H1 (cell line): ENCODE results near the gene MRPS10. TPM values are rescaled to one million over a fixed set of nuclear protein-coding genes. Genes with fewer than 3 reads are reported as not detected.

ENCODE experiments used
- CHD1 ChIP-seq: IDR thresholded peaks from 2 replicates; pipeline ENCODE4 v1.6.1; 2012; ENCODE audit warnings: low read depth, low read length, improper control_type of control experiment
- polyA plus RNA-seq, 7 experiments: library from polyadenylated mRNA; depleted of rRNA in 3 of 7; stranded (reverse) in 5 of 7; unstranded in 2 of 7; fragments of >200 nt in 5 of 7; fragments of 200-250 nt in 2 of 7; gene quantifications; 1 replicate in 5 of 7; 2 replicates in 1 of 7; 4 replicates in 1 of 7; pipeline versions ENCODE4 v1.2.1 to v1.2.3, GENCODE V29; 2011 to 2013; ENCODE audit warnings: missing spikeins in 2 of 7, mixed read lengths in 2 of 7
- total RNA-seq: library from RNA; stranded (reverse); fragmentation: NEBNext Ultra II Directional; extraction: Animal tissue kit (Norgen Biotek cat#: 25700); gene quantifications from 2 replicates; pipeline ENCODE4 v1.2.1, GENCODE V29; 2021

The MRPS10 gene
- total and polyA plus RNA-seq, 2 of the 8 experiments (the other 6 are each of a cell fraction or from before 2014, with no cell fraction given) = 20.5 to 33.6 TPM

DNA sequence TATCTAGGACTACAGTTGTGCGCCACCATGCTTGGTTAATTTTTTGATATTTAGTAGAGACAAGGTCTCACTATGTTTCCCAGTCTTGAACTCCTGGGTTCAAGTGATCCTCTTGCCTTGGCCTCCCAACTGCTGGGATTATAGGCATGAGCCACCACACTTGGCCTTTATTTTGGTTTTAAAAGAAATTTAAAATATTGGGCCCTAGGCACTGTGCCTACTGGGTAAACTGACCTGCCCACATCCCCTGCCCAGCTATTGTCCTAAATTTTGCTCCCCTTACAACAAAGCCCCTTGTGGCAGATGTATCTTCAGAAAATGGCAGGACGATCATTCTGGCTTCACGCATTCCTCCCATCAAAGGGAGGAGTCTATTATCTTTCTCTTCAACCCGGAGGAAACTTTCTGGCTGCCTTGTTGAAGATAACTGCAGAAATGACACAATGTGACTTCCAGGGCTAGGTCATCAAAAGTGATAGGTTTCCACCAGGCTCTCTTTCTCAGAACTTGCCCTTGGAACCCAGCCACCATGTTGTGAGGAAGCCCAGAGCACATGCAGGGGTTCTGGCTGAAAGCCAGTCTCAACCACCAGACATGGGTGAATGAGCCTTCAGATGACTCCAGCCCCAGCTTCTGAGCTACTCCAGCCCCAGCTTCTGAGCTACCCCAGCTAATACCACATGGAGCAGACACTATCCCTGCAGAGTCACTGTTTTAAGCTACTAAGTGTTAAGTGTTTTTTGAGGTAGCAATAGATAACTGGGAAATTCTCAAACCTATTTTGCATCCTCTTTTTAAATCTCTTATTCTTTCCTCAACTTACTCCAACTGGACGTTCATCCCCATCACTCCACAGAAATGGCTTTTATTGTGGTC, 18.3 kb downstream of the MRPS10 start (continued):
- no peak for TF ChIP-seq CHD1
